ENCODE data around the gene AZI2. TPM values are rescaled to one million over a fixed set of nuclear protein-coding genes. Genes with fewer than 3 reads are reported as not detected.

AZI2 gene
- total RNA-seq, 1 donor = 82.0 TPM

GRCh38 chr3:28315711-28316110 lies 32.9 kb downstream of the AZI2 start:
- no peak for DNase-seq (ENCODE audit: low read depth)
- TF ChIP-seq CTCF (IDR thresholded peaks at IDR 0.05; ENCODE audit: insufficient read depth, low read length) = no peak

GRCh38 chr3:28308196-28308595 lies 40.4 kb downstream of the AZI2 start:
- no peak for TF ChIP-seq CTCF (IDR thresholded peaks at IDR 0.05; ENCODE audit: insufficient read depth, low read length)
- peak; percentile 33 for DNase-seq (ENCODE audit: low read depth)
- H3K4me3 ChIP-seq (ENCODE audit: low read depth, low read length) = no peak overlapping the region

More at GRCh38 chr3:28315711-28316110, 32.9 kb downstream of the AZI2 start:
- H3K4me3 ChIP-seq (ENCODE audit: low read depth, low read length) = no peak overlapping the region

- TF ChIP-seq CTCF (IDR thresholded peaks at IDR 0.05; ENCODE audit: insufficient read depth, low read length) = no peak
- no peak for DNase-seq (ENCODE audit: low read depth)
- H3K4me3 ChIP-seq (ENCODE audit: low read depth, low read length) = no peak overlapping the region
Measured at GRCh38 chr3:28301688-28302087, 46.9 kb downstream of the AZI2 start.

GRCh38 chr3:28300345-28300962 lies 48.2 kb downstream of the AZI2 start:
- H3K4me3 ChIP-seq (ENCODE audit: low read depth, low read length) = no peak overlapping the region
- no peak for TF ChIP-seq CTCF (IDR thresholded peaks at IDR 0.05; ENCODE audit: insufficient read depth, low read length)
- no peak for DNase-seq (ENCODE audit: low read depth)

- TF ChIP-seq CTCF (IDR thresholded peaks at IDR 0.05; ENCODE audit: insufficient read depth, low read length) = no peak
- DNase-seq (ENCODE audit: low read depth) = no peak
- no peak overlapping the region for H3K4me3 ChIP-seq (ENCODE audit: low read depth, low read length)
Measured at GRCh38 chr3:28299705-28300104, 48.9 kb downstream of the AZI2 start.

GRCh38 chr3:28295898-28296490 lies 52.6 kb downstream of the AZI2 start:
- no peak overlapping the region for H3K4me3 ChIP-seq (ENCODE audit: low read depth, low read length)
- no peak for TF ChIP-seq CTCF (IDR thresholded peaks at IDR 0.05; ENCODE audit: insufficient read depth, low read length)
- peak; percentile 15 for DNase-seq (ENCODE audit: low read depth)
